Fibroblast of skin of left quadriceps (primary cell): ENCODE data around the gene KMT2A.
"Not testable (repeated sequence)": the region's sequence is repeated elsewhere in the genome, so short reads cannot be mapped to it uniquely, and the experiment has no call there.

Experiments
- DNase-seq, 2 experiments: peaks; one replicate each; pipeline ENCODE4 v3.0.0-alpha.2; 2013; ENCODE audit warnings: low read depth in 2 of 2

KMT2A gene

GRCh38 chr11:118435893-118436624 lies at the start of gene KMT2A:
TSS of gene KMT2A (plus strand) at chr11:118436492. CDS start at chr11:118436513, 21 bp downstream.
- DNase-seq, result peak; percentile 98

GRCh38 chr11:118396097-118396501 lies 40.2 kb upstream of the KMT2A start:
- DNase-seq, result no peak

- DNase-seq, result no peak
Observed at GRCh38 chr11:118397448-118397847, 38.8 kb upstream of the KMT2A start.

- no peak for DNase-seq
Observed at GRCh38 chr11:118398791-118399559, 37.3 kb upstream of the KMT2A start.

GRCh38 chr11:118401151-118401879 lies 35.0 kb upstream of the KMT2A start, which contains the start of gene ATP5MG:
TSS of gene ATP5MG (plus strand) at chr11:118401606. CDS start at chr11:118401666, 60 bp downstream.
- DNase-seq, result peak; percentile 71

GRCh38 chr11:118401880-118402590 lies 34.3 kb upstream of the KMT2A start:
- DNase-seq, result peak; percentile 34 to 45

- DNase-seq, result not testable (repeated sequence)
Observed at GRCh38 chr11:118402594-118402993, 33.7 kb upstream of the KMT2A start.

GRCh38 chr11:118406599-118407166 lies 29.6 kb upstream of the KMT2A start:
- no peak for DNase-seq

- DNase-seq, result no peak
Observed at GRCh38 chr11:118410055-118410745, 26.1 kb upstream of the KMT2A start.

- DNase-seq, result no peak
Observed at GRCh38 chr11:118411530-118411929, 24.8 kb upstream of the KMT2A start.

- no peak for DNase-seq
Observed at GRCh38 chr11:118412921-118413320, 23.4 kb upstream of the KMT2A start.

- DNase-seq, result no peak
Observed at GRCh38 chr11:118415062-118415738, 21.1 kb upstream of the KMT2A start.

- DNase-seq, result peak; percentile 81 to 84
Observed at GRCh38 chr11:118415739-118416068, 20.6 kb upstream of the KMT2A start.

GRCh38 chr11:118416900-118417299 lies 19.4 kb upstream of the KMT2A start:
- not testable (repeated sequence) for DNase-seq

GRCh38 chr11:118417801-118418200 lies 18.5 kb upstream of the KMT2A start:
- no peak for DNase-seq

GRCh38 chr11:118418766-118419165 lies 17.5 kb upstream of the KMT2A start:
- no peak for DNase-seq

GRCh38 chr11:118427707-118428106 lies 8.6 kb upstream of the KMT2A start:
- DNase-seq, result no peak

- no peak for DNase-seq
Observed at GRCh38 chr11:118430956-118431355, 5.3 kb upstream of the KMT2A start.

- no peak for DNase-seq
Observed at GRCh38 chr11:118434123-118434552, 2.2 kb upstream of the KMT2A start.
